HEK293 (cell line): ENCODE results near the gene ARMS2.

ENCODE experiments used
- CTCF ChIA-PET: fragments of 350-600 bp; formaldehyde crosslinking; extraction: SDS; loops from one replicate; lab custom pipeline; 2021; ENCODE audit warnings: antibody characterized with exemption; lab: Yijun Ruan, JAX
- POLR2A ChIA-PET: fragments of 300-600 bp; formaldehyde crosslinking; extraction: SDS; loops from one replicate; lab custom pipeline; 2020; ENCODE audit warnings: antibody characterized with exemption, inconsistent platforms; lab: Yijun Ruan, JAX
- H3K27ac ChIP-seq: fragments of 200-500 bp; sonication (Bioruptor generic); 2 replicates; pipeline ENCODE4 v1.5.1; 2014; ENCODE audit warnings: low read depth, low read length, control low read depth, inconsistent platforms; ENCODE audit errors: extremely low read depth
- H3K36me3 ChIP-seq, 2 experiments: fragments of 200-500 bp in 1 of 2; sonication (Bioruptor generic) in 1 of 2; 1 replicate in 1 of 2; 2 replicates in 1 of 2; pipeline ENCODE4 v1.5.1; 2014 to 2017; ENCODE audit warnings: inconsistent platforms in 2 of 2, low read length in 2 of 2; ENCODE audit not compliant: control insufficient read depth in 2 of 2, insufficient read depth in 1 of 2
- H3K4me1 ChIP-seq: fragments of 200-500 bp; sonication (Bioruptor generic); 2 replicates; pipeline ENCODE4 v1.5.1; 2014; ENCODE audit warnings: mild to moderate bottlenecking, low read length, inconsistent platforms; ENCODE audit not compliant: control insufficient read depth, insufficient read depth
- H3K4me3 ChIP-seq: 2 replicates; pipeline ENCODE4 v1.5.1; 2011; ENCODE audit warnings: low read depth, mild to moderate bottlenecking, control low read depth, low read length, moderate library complexity
- H3K9me3 ChIP-seq: fragments of 200-500 bp; sonication (Bioruptor generic); 2 replicates; pipeline ENCODE4 v1.5.1; 2014; ENCODE audit warnings: low read depth, low read length, inconsistent platforms; ENCODE audit not compliant: control insufficient read depth, insufficient read depth
- EGR2 ChIP-seq: fragments of 450-650 bp; formaldehyde crosslinking; IDR thresholded peaks from 2 replicates; pipeline ENCODE4 v1.5.1; 2016; ENCODE audit warnings: low read depth, missing biosample characterization, missing genetic modification characterization
- PBX3 ChIP-seq: sonication (generic); formaldehyde crosslinking; IDR thresholded peaks from 2 replicates; pipeline ENCODE4 v1.8.1; 2022; ENCODE audit warnings: mild to moderate bottlenecking, moderate library complexity, missing genetic modification reagents
- SP2 ChIP-seq: fragments of 450-650 bp; formaldehyde crosslinking; IDR thresholded peaks from 2 replicates; pipeline ENCODE4 v1.5.1; 2016; ENCODE audit warnings: missing biosample characterization, missing genetic modification characterization
- ZFP37 ChIP-seq: fragments of 450-650 bp; formaldehyde crosslinking; IDR thresholded peaks from 2 replicates; pipeline ENCODE4 v1.5.1; 2016; ENCODE audit warnings: missing biosample characterization, missing genetic modification characterization
- ZNF121 ChIP-seq: fragments of 450-650 bp; formaldehyde crosslinking; IDR thresholded peaks from 2 replicates; pipeline ENCODE4 v1.5.1; 2016; ENCODE audit warnings: missing biosample characterization, missing genetic modification characterization
- ZNF174 ChIP-seq: fragments of 450-650 bp; formaldehyde crosslinking; IDR thresholded peaks from 2 replicates; pipeline ENCODE4 v1.5.0; 2017; ENCODE audit warnings: missing biosample characterization, mild to moderate bottlenecking, missing genetic modification characterization
- ZNF292 ChIP-seq: fragments of 450-650 bp; formaldehyde crosslinking; IDR thresholded peaks from 2 replicates; pipeline ENCODE4 v1.5.1; 2016; ENCODE audit warnings: low read depth, missing biosample characterization, missing genetic modification characterization, borderline replicate concordance
- ZNF404 ChIP-seq: fragments of 450-650 bp; formaldehyde crosslinking; IDR thresholded peaks from 2 replicates; pipeline ENCODE4 v1.5.1; 2017; ENCODE audit warnings: missing biosample characterization, missing genetic modification characterization
- ZNF473 ChIP-seq: fragments of 450-650 bp; formaldehyde crosslinking; IDR thresholded peaks from 2 replicates; pipeline ENCODE4 v1.5.1; 2017; ENCODE audit warnings: missing biosample characterization, missing genetic modification characterization
- ZNF488 ChIP-seq: fragments of 450-650 bp; formaldehyde crosslinking; IDR thresholded peaks from 2 replicates; pipeline ENCODE4 v1.5.1; 2016; ENCODE audit warnings: missing biosample characterization, missing genetic modification characterization
- ZNF529 ChIP-seq: fragments of 450-650 bp; formaldehyde crosslinking; IDR thresholded peaks from 2 replicates; pipeline ENCODE4 v1.5.1; 2017; ENCODE audit warnings: missing genetic modification characterization, missing biosample characterization; ENCODE audit not compliant: insufficient replicate concordance
- ZNF621 ChIP-seq: fragments of 450-650 bp; formaldehyde crosslinking; IDR thresholded peaks from 2 replicates; pipeline ENCODE4 v1.5.1; 2017; ENCODE audit warnings: missing biosample characterization, missing genetic modification characterization
- ZNF629 ChIP-seq: fragments of 450-650 bp; formaldehyde crosslinking; IDR thresholded peaks from 2 replicates; pipeline ENCODE4 v1.5.1; 2017; ENCODE audit warnings: missing biosample characterization, missing genetic modification characterization
- ZNF639 ChIP-seq: fragments of 450-650 bp; formaldehyde crosslinking; IDR thresholded peaks from 2 replicates; pipeline ENCODE4 v1.5.1; 2016; ENCODE audit warnings: missing biosample characterization, missing genetic modification characterization
- ZNF692 ChIP-seq: fragments of 450-650 bp; formaldehyde crosslinking; IDR thresholded peaks from 2 replicates; pipeline ENCODE4 v1.5.1; 2016; ENCODE audit warnings: missing biosample characterization, missing genetic modification characterization
- ZNF707 ChIP-seq: fragments of 450-650 bp; formaldehyde crosslinking; IDR thresholded peaks from 2 replicates; pipeline ENCODE4 v1.5.1; 2016; ENCODE audit warnings: missing biosample characterization, missing genetic modification characterization
- ZNF747 ChIP-seq: fragments of 450-650 bp; formaldehyde crosslinking; IDR thresholded peaks from 2 replicates; pipeline ENCODE4 v1.5.1; 2016; ENCODE audit warnings: missing biosample characterization, missing genetic modification characterization
- TF ChIP-seq, protein P1 (sequence below): fragments of 450-650 bp; formaldehyde crosslinking; IDR thresholded peaks from 2 replicates; pipeline ENCODE4 v1.5.1; 2016; ENCODE audit warnings: missing biosample characterization, missing genetic modification characterization
- TF ChIP-seq, protein P2 (sequence below): fragments of 450-650 bp; formaldehyde crosslinking; IDR thresholded peaks from 2 replicates; pipeline ENCODE4 v1.5.1; 2016; ENCODE audit warnings: missing biosample characterization, missing genetic modification characterization, borderline replicate concordance

Gene ARMS2

GRCh38 chr10:122492999-122493481 is 38.6 kb downstream of the ARMS2 start:
- Histone ChIP-seq H3K27ac (no peak overlapping the region), H3K4me1 (no peaks in the 10 kb centered on the region), H3K4me3 (no peak overlapping the region), H3K36me3 (no peaks in the 10 kb centered on the region), H3K9me3 (no peaks in the 10 kb centered on the region)
- CTCF ChIA-PET: interaction anchor here (0.6 kb wide), 1 partner anchor 1035 kb away, joined by 5 read pairs; no protein-coding TSS in a partner anchor
- TF ChIP-seq ZNF292 (no peak), ZNF639 (no peak), SP2 (tag by site-specific recombination) (no peak), ZNF529 (no peak), ZNF621 (no peak), ZNF692 (tag by site-specific recombination) (no peak), ZFP37 (no peak), ZNF473 (tag by site-specific recombination) (no peak), ZNF629 (no peak), ZNF404 (tag by site-specific recombination) (no peak), ZNF121 (tag by site-specific recombination) (no peak), PBX3 (no peak), ZNF174 (tag by site-specific recombination) (no peak), EGR2 (no peak), ZNF747 (no peak)
- TF ChIP-seq, protein P1, sequence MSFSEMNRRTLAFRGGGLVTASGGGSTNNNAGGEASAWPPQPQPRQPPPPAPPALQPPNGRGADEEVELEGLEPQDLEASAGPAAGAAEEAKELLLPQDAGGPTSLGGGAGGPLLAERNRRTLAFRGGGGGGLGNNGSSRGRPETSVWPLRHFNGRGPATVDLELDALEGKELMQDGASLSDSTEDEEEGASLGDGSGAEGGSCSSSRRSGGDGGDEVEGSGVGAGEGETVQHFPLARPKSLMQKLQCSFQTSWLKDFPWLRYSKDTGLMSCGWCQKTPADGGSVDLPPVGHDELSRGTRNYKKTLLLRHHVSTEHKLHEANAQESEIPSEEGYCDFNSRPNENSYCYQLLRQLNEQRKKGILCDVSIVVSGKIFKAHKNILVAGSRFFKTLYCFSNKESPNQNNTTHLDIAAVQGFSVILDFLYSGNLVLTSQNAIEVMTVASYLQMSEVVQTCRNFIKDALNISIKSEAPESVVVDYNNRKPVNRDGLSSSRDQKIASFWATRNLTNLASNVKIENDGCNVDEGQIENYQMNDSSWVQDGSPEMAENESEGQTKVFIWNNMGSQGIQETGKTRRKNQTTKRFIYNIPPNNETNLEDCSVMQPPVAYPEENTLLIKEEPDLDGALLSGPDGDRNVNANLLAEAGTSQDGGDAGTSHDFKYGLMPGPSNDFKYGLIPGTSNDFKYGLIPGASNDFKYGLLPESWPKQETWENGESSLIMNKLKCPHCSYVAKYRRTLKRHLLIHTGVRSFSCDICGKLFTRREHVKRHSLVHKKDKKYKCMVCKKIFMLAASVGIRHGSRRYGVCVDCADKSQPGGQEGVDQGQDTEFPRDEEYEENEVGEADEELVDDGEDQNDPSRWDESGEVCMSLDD (tag by site-specific recombination): no peak
- POLR2A ChIA-PET: no interaction called here

GRCh38 chr10:122493761-122494160 is 39.3 kb downstream of the ARMS2 start:
- CTCF ChIA-PET: no interaction called here
- Histone ChIP-seq H3K4me1 (no peaks in the 10 kb centered on the region), H3K4me3 (no peak overlapping the region), H3K27ac (no peak overlapping the region), H3K9me3 (no peaks in the 10 kb centered on the region), H3K36me3 (no peaks in the 10 kb centered on the region)
- POLR2A ChIA-PET: interaction anchor here (0.7 kb wide), 1 partner anchor 11 kb away, joined by 3 read pairs; no protein-coding TSS in a partner anchor
- TF ChIP-seq, protein P1 (tag by site-specific recombination): no peak
- TF ChIP-seq ZNF488 (tag by site-specific recombination) (no peak), ZNF707 (tag by site-specific recombination) (no peak)
- TF ChIP-seq, protein P2, sequence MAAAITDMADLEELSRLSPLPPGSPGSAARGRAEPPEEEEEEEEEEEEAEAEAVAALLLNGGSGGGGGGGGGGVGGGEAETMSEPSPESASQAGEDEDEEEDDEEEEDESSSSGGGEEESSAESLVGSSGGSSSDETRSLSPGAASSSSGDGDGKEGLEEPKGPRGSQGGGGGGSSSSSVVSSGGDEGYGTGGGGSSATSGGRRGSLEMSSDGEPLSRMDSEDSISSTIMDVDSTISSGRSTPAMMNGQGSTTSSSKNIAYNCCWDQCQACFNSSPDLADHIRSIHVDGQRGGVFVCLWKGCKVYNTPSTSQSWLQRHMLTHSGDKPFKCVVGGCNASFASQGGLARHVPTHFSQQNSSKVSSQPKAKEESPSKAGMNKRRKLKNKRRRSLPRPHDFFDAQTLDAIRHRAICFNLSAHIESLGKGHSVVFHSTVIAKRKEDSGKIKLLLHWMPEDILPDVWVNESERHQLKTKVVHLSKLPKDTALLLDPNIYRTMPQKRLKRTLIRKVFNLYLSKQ: no peak
